Large intestine (tissue), 3 donors: ENCODE measurements around the gene DCBLD2. TPM values are rescaled to one million over a fixed set of nuclear protein-coding genes. Genes with fewer than 3 reads are reported as not detected.

Source experiments
- DNase-seq, 2 donors: peaks; one replicate each; pipeline versions ENCODE4 v3.0.0 to v3.0.0-alpha.2; 2013
- H3K27ac ChIP-seq: one replicate; pipeline ENCODE4 v1.5.1; 2013; ENCODE audit warnings: low read length
- H3K27me3 ChIP-seq: 2 replicates; pipeline ENCODE4 v1.6.1; 2013; ENCODE audit warnings: low read length; ENCODE audit not compliant: control insufficient read depth, insufficient read depth
- H3K36me3 ChIP-seq: 2 replicates; pipeline ENCODE4 v1.6.1; 2013; ENCODE audit warnings: low read length; ENCODE audit not compliant: control insufficient read depth, insufficient read depth
- H3K4me1 ChIP-seq: one replicate; pipeline ENCODE4 v1.6.1; 2013; ENCODE audit warnings: low read length; ENCODE audit not compliant: control insufficient read depth, insufficient read depth
- H3K4me3 ChIP-seq: one replicate; pipeline ENCODE4 v1.5.1; 2013; ENCODE audit warnings: low read length
- H3K9me3 ChIP-seq: one replicate; pipeline ENCODE4 v1.6.1; 2013; ENCODE audit warnings: mild to moderate bottlenecking, low read depth, low read length, moderate library complexity; ENCODE audit not compliant: control insufficient read depth
- WGBS: methylation state at CpG from one replicate; pipeline ENCODE4 v1.1.5; 2013; ENCODE audit warnings: low lambda C conversion rate; ENCODE audit not compliant: insufficient coverage; 5-methylcytosine and 5-hydroxymethylcytosine counted together
- polyA plus RNA-seq: library from polyadenylated mRNA; unstranded; fragments of 120-200 nt; gene quantifications from one replicate; pipeline ENCODE4 v1.2.1, GENCODE V29; 2013

The DCBLD2 gene
- polyA plus RNA-seq, 1 donor = 15.7 TPM

DNA sequence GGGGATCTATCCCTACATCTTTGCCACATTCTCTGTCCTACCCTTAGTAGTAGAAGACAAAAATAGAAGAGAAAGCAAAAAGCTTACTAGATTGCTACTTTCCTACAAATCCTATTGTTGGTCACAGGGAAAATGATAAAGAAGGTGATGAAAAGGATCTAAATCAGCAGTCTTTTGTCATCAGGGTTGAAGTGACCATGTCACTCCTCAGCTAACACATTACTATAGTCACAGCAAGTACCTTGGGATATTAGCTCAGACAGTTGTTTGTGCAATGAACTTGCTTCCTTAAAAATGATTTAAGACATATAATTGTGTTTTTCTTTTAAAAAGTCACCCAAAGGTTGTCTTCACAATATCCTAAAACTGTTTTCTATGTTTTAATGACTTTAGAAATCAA is 132.0 kb downstream of the DCBLD2 start:
- Histone ChIP-seq H3K9me3 (no peaks in the 10 kb centered on the region), H3K36me3 (no peaks in the 10 kb centered on the region), H3K4me1 (no peaks in the 10 kb centered on the region), H3K4me3 (no peak overlapping the region), H3K27me3 (no peaks in the 10 kb centered on the region), H3K27ac (no peak overlapping the region)
- no peak for DNase-seq

DNA sequence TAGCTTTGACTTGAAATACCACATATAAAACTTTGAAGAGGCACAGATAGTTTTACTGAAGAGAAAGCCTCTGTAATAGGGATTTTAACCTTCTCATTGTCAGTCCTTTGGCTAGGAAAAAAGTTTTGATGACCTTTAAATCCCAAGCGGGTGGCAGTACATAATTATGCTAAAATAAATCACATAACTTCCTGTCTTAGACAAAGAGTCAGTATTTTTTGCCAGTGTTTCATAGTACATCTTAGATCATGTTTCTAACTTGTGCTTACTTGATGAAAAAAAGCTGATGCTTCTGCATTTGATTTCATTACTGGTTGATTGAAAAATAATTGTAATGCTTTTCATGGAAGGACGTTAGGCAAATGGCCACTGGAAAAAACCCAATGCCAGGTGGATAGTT is 132.5 kb downstream of the DCBLD2 start:
- H3K27ac ChIP-seq = no peak overlapping the region
- no peaks in the 10 kb centered on the region for H3K27me3 ChIP-seq
- H3K4me3 ChIP-seq = no peak overlapping the region
- 100% methylated on average over 1 of the region's 2 CpGs for WGBS
- no peak for DNase-seq
- no peaks in the 10 kb centered on the region for H3K4me1 ChIP-seq
- no peaks in the 10 kb centered on the region for H3K9me3 ChIP-seq
- H3K36me3 ChIP-seq = no peaks in the 10 kb centered on the region

DNA sequence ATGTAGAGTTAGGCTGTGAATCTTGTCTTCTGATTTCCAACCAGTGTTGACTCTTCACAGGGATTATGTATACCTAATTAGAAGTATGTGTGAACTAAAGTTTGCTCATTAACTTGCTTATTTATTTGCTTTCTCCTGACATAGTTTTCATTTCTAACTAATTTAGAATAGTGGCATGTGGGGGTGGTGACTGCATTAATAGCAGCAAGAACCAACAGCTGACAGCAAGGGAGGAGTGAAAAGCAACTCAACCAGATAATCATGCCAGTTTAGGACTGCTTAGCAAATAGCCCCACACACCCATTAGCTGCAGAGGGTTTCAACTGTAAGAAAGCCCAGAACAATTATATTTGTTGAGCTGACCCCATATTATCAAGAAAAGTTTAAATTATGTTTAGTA is 134.6 kb downstream of the DCBLD2 start:
- no peaks in the 10 kb centered on the region for H3K27me3 ChIP-seq
- H3K9me3 ChIP-seq = no peaks in the 10 kb centered on the region
- DNase-seq = no peak
- no peaks in the 10 kb centered on the region for H3K36me3 ChIP-seq
- H3K4me3 ChIP-seq = no peak overlapping the region
- no peak overlapping the region for H3K27ac ChIP-seq
- no peaks in the 10 kb centered on the region for H3K4me1 ChIP-seq

DNA sequence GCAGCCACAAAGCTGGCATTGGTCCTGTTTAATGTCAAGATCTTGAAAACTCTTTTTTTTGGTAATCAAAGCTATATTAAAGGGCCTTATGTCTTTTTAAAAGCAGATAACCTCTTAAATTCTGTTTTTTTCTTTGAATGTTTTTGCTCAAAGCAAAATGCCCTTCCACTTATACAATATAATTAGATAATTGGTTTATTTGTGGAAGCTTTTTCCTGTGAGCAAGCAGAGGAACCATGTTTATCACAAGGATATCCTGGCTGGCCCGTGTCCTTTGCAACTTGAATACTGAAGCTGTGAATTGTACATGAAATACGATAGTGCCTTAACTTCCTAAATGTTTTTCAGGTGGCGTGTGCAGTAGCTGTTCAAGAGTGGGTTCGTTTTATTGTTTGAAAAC is 135.8 kb downstream of the DCBLD2 start:
- H3K4me3 ChIP-seq = no peak overlapping the region
- no peak overlapping the region for H3K27ac ChIP-seq
- no peaks in the 10 kb centered on the region for H3K27me3 ChIP-seq
- H3K36me3 ChIP-seq = no peaks in the 10 kb centered on the region
- H3K9me3 ChIP-seq = no peaks in the 10 kb centered on the region
- no peak for DNase-seq
- no peaks in the 10 kb centered on the region for H3K4me1 ChIP-seq
- 100% methylated on average over 2 of the region's 4 CpGs for WGBS

- Histone ChIP-seq H3K27ac (no peak overlapping the region), H3K9me3 (no peaks in the 10 kb centered on the region), H3K36me3 (no peaks in the 10 kb centered on the region), H3K27me3 (no peaks in the 10 kb centered on the region), H3K4me1 (no peaks in the 10 kb centered on the region), H3K4me3 (no peak overlapping the region)
- WGBS = no CpG with 5 or more reads among the region's 4 CpGs
- no peak for DNase-seq
Observed at GRCh38 chr3:98764472-98764884, 137.0 kb downstream of the DCBLD2 start.

DNA sequence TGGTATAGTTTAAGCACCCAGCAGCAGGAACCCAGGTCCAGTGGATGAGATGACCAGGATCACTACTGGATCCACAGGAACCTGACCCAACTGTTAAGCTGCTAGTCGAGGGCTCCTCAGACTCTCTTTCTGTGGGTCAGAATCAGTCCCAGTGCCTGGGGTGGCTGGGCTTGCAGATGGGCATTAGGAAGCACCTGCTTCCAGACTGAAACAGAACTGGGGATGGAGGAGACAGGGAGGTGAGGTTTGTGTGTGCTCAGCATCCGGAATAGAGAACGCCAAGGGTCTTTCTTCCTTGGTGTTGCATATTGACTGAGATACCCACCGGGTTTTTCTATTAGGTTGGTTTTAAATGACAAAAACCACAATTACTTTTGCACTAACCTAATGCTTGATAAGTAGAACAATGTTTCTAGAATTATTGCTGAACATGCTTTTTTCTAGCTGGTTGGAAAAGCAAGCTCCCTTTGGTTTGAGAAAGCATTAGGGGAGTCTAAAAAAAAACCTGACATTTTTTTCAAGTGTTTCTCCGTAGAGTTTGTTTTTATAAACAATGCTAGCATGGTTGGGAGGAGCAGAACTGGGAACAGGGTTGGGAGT is 137.6 kb downstream of the DCBLD2 start:
- Histone ChIP-seq H3K27me3 (no peaks in the 10 kb centered on the region), H3K36me3 (no peaks in the 10 kb centered on the region), H3K4me1 (no peaks in the 10 kb centered on the region), H3K27ac (no peak overlapping the region), H3K9me3 (no peaks in the 10 kb centered on the region), H3K4me3 (no peak overlapping the region)
- WGBS = no CpG with 5 or more reads among the region's 5 CpGs
- DNase-seq = no peak

GRCh38 chr3:98763076-98763475 is 138.4 kb downstream of the DCBLD2 start, which contains the start of gene ST3GAL6:
ST3GAL6 (plus strand) TSS chr3:98763340; CDS start chr3:98768441, 5,101 bp downstream.
- WGBS = no CpG with 5 or more reads among the region's 1 CpG
- Histone ChIP-seq H3K9me3 (no peaks in the 10 kb centered on the region), H3K27ac (no peak within 1 kb of the TSS), H3K4me1 (no peaks in the 10 kb centered on the region), H3K36me3 (no peaks in the 10 kb centered on the region), H3K4me3 (no peak within 1 kb of the TSS), H3K27me3 (no peaks in the 10 kb centered on the region)
- DNase-seq = peak in 1 of 2 donors; percentile 18

DNA sequence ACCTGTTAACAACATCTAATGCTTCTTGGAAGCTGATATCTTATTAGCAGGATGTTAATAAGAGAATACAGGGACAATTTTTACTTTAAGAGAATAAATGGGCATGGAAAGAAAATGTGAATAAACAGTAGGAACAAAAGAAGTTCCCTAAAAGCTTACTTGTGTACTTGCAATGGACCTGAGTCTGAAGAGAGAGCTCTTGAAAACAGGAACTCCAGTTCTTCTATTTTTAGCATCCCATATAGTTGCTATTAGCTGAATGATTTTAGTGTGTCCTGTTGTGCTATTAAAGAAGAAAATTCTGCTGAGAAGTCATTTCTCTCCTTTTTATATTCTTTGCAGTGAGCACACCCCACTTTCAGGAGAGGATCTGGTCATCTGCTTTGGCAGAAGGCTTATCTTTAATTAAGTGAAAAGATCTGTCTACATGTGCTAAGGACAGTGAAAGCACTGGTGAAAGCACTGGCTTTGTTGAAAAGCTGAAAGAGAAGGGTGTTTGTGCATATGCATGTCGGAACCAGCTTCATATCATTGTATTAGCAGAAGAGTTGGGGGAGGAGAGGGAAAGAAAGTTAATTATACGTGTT is 139.8 kb downstream of the DCBLD2 start:
- Histone ChIP-seq H3K36me3 (no peaks in the 10 kb centered on the region), H3K4me3 (no peak overlapping the region), H3K27me3 (no peaks in the 10 kb centered on the region), H3K4me1 (no peaks in the 10 kb centered on the region), H3K9me3 (no peaks in the 10 kb centered on the region), H3K27ac (no peak overlapping the region)
- 100% methylated on average over 1 of the region's 2 CpGs for WGBS
- DNase-seq = no peak

- no peak for DNase-seq
- Histone ChIP-seq H3K27me3 (no peaks in the 10 kb centered on the region), H3K4me3 (no peak overlapping the region), H3K4me1 (no peaks in the 10 kb centered on the region), H3K27ac (no peak overlapping the region), H3K36me3 (no peaks in the 10 kb centered on the region), H3K9me3 (no peaks in the 10 kb centered on the region)
- WGBS = no CpG with 5 or more reads among the region's 2 CpGs
Observed at GRCh38 chr3:98759629-98760028, 141.9 kb downstream of the DCBLD2 start.

DNA sequence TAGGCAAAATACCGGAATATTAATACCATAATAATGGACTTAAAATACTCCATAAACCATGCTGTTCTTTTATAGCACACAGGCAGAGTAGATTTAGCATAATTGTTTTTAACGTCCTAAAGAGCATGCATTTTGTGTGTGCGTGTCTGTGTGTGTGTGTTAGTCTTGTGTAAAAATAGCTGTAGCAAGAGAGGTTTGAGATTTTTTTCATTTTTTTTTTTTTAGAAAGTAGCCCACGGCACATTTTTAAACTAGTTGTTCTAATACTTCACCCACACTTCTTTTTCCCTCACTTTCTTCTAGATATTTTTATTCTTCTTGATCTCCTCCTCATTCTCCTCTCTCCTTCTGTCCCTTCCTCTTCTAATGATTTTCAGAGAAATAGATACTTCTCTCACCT is 145.9 kb downstream of the DCBLD2 start:
- H3K27me3 ChIP-seq = no peaks in the 10 kb centered on the region
- H3K27ac ChIP-seq = no peak overlapping the region
- no peak overlapping the region for H3K4me3 ChIP-seq
- 86% methylated on average over 2 of the region's 4 CpGs for WGBS
- H3K4me1 ChIP-seq = no peaks in the 10 kb centered on the region
- no peak for DNase-seq
- H3K36me3 ChIP-seq = no peaks in the 10 kb centered on the region
- H3K9me3 ChIP-seq = no peaks in the 10 kb centered on the region

GRCh38 chr3:98754483-98754882 is 147.0 kb downstream of the DCBLD2 start:
- H3K4me3 ChIP-seq = no peak overlapping the region
- no peaks in the 10 kb centered on the region for H3K27me3 ChIP-seq
- H3K36me3 ChIP-seq = no peaks in the 10 kb centered on the region
- no peaks in the 10 kb centered on the region for H3K9me3 ChIP-seq
- no peak overlapping the region for H3K27ac ChIP-seq
- WGBS = 72% methylated on average over 2 of the region's 3 CpGs
- no peaks in the 10 kb centered on the region for H3K4me1 ChIP-seq
- no peak for DNase-seq
